CD4-positive, alpha-beta T cell treated with Interleukin-4 for 4 hours (primary cell): ENCODE results near the gene LSG1.

ENCODE experiments used
- DNase-seq: peaks from one replicate; pipeline ENCODE4 v3.0.0-alpha.2; 2020

The LSG1 gene

DNA sequence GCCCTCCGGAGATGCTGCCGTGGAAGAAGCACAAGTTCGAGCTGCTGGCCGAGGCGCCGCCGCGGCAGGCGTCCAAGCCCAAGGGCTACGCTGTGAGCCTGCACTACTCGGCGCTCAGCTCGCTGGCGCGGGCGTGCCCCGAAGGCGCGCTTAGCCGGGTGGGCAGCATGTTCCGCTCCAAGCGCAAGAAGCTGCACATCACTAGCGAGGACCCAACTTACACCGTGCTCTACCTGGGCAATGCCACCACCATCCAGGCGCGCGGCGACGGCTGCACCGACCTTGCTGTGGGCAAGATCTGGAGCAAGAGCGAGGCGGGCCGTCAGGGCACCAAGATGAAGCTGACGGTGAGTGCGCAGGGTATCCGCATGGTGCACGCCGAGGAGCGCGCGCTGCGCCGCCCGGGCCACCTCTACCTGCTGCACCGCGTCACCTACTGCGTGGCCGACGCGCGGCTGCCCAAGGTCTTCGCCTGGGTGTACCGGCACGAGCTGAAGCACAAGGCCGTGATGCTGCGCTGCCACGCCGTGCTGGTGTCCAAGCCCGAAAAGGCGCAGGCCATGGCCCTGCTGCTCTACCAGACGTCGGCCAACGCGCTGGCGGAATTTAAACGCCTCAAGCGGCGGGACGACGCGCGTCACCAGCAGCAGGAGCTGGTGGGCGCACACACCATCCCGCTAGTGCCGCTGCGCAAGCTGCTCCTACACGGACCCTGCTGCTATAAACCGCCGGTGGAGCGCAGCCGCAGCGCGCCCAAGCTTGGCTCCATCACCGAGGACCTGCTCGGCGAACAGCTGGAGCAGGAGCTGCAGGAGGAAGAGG lies 15.0 kb upstream of the LSG1 start:
- no peak for DNase-seq

DNA sequence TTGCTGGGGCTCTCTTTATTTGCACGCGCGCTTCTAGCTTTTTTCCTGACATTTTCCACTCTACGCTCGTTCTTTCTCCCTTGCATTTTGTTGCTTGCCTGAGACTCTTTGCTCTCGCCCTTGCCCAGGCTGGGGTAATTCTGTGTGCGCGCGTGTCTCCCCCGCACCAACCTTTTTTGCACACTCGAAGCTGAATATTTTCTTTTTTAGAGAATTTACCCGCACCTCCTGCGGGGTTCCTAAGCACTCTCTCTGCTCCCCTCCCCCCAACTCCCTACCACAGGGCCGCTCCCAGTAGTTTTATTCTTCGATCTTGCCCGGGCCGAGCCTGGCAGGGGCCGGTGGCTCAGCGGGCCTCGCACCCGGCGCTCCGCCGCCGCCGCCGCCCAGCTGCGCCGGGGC lies 14.4 kb upstream of the LSG1 start:
- DNase-seq: no peak

DNA sequence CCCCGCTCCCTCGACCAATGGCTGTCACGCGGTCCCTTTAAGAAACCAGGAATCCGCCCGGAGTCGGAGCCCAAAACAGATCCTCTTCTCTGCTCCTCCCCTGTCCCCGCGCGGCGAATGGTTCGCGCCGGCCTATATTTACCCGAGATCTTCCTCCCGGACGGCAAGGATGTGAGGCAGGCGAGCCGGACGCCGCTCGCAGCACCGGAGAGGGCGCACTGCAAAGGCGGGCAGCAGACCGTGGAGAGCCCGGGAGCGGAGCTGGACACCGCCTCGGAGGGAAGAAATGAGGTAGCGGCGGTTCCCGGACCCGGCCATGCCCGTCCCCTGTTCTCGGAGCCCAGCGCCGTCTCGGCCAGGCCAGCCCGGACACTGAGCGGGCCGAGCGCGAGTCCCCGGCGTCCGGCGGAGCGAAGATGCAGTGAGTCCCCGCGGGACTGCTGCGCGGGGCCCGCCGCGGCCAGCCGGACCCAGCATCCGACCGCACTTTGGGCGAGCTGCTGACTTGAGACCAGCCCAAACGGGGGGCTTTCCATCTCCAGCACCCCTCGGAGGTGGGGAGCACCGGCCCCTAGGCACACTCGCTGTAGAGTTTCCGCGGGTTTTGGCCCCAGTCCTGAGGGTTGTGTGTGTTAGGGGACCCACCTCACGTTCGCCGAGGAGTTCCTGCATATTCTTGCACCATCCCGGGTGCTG lies 13.9 kb upstream of the LSG1 start, which contains the start of gene FAM43A:
Gene FAM43A, plus strand, starts transcription at position 166 of the 696 bp plus-strand sequence. CDS start 944 bp downstream, outside the sequence.
- peak; percentile 83 for DNase-seq

DNA sequence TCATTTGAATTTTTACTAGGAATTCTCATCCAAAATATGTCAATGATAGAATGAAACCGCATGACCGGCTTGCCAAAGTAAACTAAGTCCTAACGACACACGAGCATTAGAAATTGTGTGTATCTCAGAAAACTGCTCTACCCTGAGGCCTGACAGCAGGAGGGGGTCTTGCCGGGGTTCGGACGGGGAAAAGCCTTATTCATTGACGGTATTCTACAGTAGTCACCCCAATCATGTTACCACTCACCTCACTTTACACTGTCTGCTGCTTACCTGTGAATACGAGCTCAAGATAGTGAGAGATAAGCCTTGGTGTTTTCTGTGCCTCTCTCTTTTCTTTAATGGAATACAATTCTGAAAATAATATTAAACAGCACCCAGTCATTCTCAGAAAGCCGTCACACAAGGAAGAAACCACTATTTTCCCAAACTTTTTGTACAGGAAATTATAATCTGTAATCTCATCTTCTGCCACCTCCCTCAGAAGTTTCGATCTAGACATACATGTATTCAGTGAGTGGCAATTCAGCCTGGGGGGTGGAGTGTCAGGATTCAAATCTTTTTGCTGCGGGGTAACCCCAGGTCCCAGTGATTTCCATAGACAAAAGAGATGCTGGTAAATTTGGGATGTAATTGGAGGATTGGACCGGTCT lies 13.2 kb upstream of the LSG1 start:
- DNase-seq: peak; percentile 34

DNA sequence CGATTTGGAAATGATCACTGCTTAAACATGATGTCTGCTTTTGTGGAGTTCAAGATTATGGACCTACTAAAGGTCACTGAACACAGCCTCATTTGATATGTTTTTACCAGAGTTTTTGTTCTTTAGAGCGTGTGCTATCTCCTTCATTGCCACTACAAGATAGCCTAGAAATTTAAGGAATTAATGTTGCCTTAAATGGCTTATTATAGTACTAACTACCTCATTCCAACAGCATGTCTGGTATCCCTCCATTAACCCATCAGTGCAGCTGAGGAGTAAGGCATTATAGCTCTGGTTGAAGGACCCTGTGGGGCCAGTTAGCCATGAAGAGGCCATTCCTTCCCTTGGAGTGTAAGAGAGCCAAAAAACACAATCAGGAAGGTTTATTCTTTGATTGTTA lies 11.4 kb upstream of the LSG1 start:
- no peak for DNase-seq

DNA sequence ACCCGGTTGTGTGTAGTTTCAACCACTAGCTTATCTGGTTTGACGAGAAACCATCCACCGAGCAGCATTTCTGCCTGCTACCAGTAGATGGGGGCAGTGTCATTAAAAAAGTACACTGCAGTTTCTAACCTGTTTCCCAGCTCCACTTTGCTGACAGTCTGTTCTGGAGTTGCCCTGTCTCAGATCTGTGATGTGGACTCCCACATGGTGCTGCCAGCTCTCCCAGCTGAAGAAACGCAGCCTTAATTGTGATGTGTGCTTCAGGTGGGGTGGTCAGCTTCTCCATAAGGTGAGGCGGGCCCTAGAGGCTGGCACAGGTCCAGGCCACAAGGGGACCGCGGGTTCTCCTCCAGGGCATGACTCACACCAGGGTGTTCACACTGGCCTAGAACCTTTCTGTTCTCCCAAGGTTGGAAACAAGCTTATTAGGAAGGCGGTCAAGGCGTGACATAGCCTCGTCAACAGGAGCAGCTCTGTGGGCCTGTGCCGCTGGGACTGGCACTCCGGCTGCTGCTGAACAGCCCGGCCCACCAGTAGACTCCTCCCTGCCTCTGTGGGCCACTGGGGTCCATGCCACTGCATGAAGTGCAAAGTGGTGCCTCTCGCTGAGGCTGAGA lies 10.8 kb upstream of the LSG1 start:
- peak; percentile 72 for DNase-seq

DNA sequence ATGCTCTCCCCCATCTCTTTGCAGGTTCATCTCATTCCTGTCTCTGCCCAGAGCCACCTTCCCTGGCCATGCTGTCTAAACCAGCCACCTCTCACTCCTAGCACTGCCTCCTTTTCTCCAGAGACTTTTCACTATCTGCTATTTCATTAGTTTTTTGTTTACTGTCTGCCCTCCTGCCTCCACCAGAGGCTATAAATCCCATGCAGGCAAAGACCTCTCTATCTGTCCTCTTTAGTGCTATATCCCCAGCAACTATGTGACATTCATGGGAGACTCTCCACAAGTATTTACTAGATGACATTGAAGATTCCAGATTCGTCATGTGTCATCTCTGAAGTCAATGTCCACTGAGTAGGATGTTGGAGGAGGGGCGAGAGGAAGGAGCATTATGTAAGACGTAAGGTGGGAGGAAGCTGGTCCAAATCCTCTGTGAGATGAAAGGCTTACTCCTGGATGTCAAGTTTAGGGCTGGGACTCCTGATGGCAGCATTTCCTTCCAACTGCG lies 10.2 kb upstream of the LSG1 start:
- DNase-seq: no peak

DNA sequence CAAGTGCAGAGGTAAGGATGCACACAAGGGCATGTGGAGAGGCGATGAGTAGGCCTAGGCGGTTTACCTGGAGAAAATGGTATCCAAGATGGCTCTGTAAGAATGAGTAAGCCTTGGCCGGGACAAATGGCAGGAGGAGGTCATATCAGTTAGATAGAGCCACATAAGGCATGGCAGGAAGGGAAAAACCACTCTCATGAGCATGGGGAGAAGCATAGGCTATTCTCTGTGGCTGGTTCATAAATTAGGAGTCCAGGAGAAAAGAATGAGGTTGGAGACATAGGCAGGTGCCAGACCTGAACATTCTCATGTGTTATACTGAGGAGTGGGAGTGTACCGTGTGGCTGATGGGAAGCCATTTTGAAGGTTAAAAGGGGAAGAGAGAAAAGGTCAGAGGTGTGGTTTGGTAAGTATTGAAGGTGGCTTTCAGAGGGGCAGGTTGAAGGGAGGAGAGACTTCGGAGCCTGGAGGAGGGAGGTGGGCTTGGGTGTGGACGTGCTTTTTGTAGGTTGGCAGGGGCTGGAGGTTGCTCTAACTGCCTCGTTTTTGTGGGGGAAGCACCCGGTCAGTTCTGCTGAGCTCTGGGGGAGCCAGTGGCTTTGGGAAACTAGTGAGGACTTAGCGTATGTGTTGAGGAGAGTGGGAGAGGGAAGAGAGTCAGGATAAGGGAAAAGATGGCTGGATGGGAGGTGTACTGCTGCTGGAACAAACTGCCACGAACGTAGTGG lies 9.1 kb upstream of the LSG1 start:
- no peak for DNase-seq

DNA sequence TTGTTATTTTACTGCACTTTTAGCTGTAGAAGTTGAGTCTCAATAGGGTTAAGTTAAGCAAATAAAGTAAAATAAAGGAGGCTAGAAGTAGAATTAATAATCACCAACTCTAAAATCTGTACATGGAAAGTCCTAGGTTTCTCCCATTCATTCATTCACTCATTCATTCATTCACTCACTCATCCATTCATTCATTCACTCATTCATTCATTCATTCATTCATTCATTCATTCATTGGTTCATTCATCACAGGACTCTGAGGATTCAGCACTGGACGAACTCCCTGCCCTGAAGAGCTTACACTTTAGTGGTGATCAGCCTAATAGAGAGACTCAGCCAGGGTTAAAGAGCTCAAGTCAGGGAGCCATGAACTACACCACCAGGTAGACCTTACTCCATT lies 4.5 kb upstream of the LSG1 start:
- no peak for DNase-seq

DNA sequence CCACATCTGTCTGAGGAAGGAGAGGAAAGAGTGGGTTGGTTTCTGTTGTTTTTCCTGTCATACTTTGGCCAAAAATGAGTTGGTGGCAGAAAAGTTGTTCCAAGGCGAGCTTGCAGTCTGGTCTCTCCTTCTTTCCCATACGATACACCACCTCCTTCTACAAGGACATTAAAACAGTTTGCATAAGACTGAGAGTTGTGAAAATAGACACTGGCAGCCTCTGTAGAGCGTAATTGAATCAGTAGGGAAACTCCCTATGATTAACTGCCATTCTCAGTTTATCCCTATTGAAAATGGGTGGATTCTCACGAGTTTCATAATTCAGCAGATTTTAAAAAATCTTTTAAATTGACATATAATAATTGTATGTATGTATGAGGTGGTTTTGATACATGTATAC lies 3.7 kb upstream of the LSG1 start:
- DNase-seq: no peak

DNA sequence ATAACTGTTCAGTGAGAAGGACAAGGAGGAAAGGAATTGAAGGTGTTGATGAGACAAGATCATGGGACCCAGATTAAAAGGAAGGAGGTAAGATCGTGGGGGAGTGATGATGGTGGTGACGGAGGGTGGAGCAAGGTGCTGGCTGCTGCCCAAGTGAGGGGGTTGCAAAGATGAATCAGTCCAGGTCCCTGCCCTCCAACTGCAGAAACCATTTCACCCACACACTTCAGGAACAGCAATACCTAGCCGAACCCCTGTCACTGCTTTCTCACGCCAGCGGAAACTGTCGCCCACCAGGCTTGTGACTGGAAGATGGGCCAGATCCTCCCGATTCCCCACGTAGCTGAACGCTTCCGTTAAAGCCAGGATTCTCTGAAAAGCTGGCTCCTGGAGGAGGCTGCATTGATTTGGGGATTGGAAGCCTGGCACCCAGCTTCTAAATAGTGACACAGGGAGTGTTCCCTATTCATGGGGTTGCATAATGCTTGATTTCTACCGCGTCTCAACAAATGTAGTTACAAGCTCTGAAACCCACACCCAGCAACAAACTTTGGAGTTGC lies 3.2 kb upstream of the LSG1 start:
- no peak for DNase-seq

DNA sequence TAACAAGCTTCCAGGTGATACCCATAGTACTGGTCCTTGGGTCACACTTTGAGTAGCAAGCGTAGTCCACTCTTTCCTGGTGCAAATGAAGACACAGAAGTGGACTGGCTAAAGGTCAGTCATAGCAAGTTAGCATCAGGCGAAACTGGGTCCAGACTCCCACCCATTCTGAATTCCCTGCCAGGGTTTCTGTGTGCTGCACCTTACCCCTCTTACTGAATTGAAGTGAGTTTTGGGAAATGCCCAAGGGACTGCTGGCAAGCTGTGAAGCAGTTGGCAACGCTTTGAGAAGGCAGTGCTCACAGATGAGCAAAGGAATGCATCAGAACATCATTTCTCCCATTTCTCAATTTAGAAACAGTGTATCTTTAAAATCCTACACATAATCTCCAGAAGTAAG lies 1.8 kb upstream of the LSG1 start:
- no peak for DNase-seq

DNA sequence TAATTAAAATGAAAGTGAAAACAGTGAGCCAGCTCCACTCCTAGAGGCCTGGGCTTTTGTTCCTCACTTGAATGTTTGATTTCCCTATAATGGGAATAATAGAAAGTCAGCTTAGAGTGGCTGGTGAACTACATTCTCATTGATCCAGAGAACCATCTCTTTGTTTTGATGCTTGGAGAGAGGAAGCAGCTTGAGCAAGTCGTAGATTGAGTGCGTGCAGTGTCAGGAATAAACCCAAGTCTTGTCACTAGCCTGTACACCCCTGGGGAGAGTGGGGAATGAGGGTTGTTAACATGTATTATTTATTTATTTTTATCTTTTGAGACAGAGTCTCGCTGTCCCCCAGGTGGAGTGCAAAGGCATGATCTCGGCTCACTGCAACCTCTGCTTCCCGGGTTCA lies 885 bp upstream of the LSG1 start:
- DNase-seq: no peak

DNA sequence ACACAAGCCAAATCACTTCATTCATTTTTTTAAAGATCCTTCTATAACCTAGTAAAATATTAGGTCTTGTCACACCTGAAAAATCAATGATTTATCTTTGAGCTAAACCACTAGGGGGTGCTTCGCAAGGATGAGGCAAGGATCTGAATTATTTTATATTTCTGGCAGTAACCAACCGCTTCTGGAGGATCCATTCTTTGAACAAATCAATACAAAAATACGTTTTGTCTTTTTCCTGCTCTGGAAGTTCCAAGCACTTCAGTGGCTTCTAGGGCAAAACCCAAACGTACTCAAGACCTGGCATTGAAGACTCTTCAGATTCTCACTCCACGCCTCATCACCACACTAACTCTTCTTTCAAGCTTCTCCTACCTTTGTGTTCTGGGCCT lies 486 bp downstream of the LSG1 start:
- DNase-seq: peak; percentile 62

DNA sequence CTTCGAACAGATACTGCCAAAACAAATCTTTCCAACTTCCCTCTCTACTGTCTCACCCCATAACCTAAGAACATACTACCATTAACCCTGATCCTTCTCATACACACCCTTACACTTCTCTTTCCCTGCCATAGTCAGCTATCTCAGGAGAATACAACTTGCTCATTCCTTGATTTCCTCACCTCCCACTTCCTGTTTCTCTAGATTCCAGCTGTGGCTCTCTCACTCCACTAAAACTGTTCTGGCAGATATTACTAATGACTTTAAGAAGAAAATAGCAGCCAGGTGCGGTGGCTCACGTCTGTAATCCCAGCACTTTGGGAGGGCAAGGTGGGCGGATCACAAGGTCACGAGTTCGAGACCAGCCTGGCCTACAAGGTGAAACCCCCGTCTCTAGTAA lies 4.6 kb downstream of the LSG1 start:
- DNase-seq: no peak

DNA sequence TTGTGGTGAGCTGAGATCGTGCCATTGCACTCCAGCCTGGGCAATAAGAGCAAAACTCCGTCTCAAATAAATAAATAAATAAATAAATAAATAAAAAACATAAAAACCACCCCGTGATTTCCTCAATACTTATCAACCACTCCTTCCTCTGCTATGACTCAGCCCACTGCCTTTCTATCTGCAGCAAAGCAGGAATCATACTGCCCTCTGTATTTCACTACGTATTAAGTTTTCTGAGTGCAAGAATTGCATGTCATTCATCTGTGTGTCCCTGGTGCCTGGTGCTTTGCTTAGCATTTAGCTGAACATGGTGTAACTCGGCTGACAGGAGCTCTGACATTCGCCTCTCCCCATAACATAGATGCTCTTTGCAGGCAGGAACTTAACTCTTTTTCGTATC lies 7.1 kb downstream of the LSG1 start:
- no peak for DNase-seq

DNA sequence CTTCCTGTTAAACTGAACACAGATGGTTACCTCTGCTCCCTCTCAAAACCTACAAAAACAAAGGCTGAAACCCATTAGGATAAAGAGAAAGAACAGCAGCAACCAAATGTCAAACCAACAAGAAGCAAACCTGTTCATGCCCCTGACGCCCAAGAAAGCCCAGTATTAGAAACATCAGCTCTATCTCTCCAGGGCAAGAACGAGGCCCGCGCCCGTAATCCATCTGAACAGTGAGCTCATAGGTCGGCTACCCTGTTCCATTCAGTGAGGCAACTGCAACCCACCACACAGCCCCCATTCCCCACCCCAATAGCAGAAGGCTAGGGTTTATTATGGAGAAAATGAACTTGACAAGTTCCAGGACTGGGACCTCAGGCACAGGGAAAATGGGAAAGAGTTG lies 10.0 kb downstream of the LSG1 start:
- no peak for DNase-seq

DNA sequence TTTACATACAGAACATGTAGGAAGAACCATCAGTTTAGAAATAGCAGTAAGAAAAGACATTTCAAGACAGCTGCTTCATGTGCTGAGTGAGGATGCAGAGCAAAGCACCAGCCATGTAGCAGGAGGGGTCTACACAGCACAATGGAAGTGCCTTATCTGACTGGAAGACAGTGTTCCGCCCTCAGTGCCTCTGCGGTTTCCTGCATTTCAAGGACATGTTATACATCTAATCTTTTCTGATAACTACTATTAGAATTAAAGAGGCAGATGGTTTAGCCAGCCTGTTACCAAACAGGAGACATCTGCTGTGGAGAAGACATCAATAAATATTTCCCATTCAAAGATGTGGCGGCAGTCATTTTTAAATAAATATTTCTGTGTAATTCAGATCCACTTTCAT lies 10.6 kb downstream of the LSG1 start:
- no peak for DNase-seq

DNA sequence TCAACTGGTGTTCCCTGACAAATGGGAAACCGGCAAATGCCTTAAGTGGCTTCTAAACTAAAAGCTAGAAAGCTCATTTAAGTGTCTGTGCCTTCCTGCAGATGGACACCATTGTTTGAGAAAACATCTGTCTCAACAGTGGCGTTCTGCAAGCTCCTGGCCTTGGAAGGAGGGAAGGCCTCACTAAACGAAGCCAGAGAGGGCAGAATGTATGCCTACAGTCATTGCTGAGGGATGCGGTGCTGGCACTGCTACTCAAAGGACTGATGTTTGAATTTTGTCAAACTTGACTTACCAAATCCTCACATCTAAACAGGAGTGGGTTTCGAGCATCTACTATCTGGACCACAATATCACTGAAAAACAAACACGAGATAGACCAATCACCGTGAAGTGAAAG lies 12.2 kb downstream of the LSG1 start:
- DNase-seq: no peak

DNA sequence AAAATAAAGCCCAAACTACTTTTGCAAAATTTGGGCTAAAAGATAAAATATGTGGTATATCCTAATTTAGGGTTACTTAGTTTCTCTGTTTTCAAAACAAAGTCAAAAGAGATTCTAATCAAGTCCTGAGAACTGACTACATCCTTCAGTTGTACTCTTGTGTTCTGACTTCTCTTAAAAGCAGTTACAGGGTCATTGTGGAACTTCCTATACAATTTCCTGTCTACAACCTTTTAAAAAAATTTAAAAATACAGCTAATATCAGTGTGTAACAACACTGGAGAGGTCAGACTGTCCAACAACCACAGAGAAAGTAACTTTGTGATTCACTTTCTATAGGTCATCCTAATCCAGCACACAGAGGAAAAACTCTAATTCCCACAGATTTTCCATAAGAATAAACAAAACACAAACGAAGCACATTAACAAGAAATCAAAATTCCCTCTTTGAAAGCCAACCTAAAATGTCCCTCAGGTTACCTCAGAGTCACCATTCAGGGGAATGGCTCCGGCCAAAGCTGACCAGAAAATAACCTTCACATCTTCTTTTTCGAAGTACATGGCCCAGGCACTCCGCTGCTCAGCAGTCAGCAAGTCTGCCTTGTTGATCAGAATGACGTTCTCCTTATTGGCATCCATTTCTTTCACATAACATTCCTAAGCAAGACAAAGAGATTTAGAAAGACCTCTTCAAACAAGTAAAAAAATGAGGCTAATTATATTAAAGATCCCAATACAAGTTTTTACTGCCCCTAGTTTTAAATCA lies 13.3 kb downstream of the LSG1 start:
- DNase-seq: no peak

DNA sequence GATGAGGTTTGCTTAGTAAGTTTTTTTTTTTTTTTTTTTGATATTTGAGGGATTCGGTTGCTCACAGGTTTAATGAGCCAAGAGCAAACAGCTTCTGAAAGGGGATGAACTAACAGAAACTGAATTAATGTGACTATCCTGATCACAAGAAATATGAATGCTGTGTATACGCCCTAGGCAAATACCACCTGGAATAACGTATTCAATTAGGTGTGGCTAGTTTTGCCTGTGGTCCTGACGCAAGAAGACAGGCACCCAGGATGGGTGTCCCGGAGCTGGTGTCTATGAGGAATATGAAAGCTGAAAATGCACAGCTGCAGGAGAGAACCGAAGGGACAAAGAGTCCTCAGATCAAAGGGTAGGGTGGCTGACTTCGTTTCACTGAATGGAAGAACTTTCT lies 14.6 kb downstream of the LSG1 start:
- no peak for DNase-seq

DNA sequence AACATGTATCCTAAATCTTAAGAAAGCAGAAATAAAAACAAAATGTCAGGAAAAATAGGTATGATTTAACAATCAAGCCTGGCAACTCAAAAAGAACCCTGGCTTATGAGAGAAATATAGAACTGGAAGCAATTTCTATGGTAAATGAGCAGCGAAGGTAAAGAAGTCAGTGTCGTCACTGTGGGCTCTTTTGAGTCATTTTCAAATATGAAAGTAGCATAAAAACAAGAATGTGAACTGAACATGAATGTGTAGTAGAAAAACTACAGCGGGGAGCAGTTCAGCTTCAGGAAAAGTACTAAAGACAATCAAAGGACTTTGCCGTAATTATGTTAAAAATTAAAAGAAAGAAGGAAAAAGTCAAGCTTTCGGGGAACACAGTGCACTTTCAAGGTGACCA lies 17.5 kb downstream of the LSG1 start:
- no peak for DNase-seq
